Smooth muscle cell (in vitro differentiated cells): ENCODE results near the gene ATP6V1B1. TPM values are rescaled to one million over a fixed set of nuclear protein-coding genes. Genes with fewer than 3 reads are reported as not detected.
"Not testable (repeated sequence)": the region's sequence is repeated elsewhere in the genome, so short reads cannot be mapped to it uniquely, and the experiment has no call there.

Experiments
- DNase-seq: peaks from one replicate; lab custom pipeline; 2025; ENCODE audit not compliant: unreplicated experiment; lab: John Stamatoyannopoulos, UW
- H2AFZ ChIP-seq: fragments of 200-600 bp; sonication (generic); 2 replicates; pipeline ENCODE4 v1.6.0; 2016; ENCODE audit warnings: antibody characterized with exemption, low read depth, mild to moderate bottlenecking
- H3F3A ChIP-seq: fragments of 200-600 bp; sonication (generic); 2 replicates; pipeline ENCODE4 v1.6.0; 2017; ENCODE audit warnings: antibody characterized with exemption, low read depth
- H3K27ac ChIP-seq: fragments of 200-600 bp; sonication (generic); 2 replicates; pipeline ENCODE4 v1.5.1; 2016; ENCODE audit warnings: low read depth, mild to moderate bottlenecking
- H3K27me3 ChIP-seq: fragments of 200-600 bp; sonication (generic); 2 replicates; pipeline ENCODE4 v1.6.1; 2016; ENCODE audit warnings: low read depth, mild to moderate bottlenecking
- H3K36me3 ChIP-seq: fragments of 200-600 bp; sonication (generic); 2 replicates; pipeline ENCODE4 v1.5.1; 2016; ENCODE audit warnings: low read depth
- H3K4me1 ChIP-seq: fragments of 200-600 bp; sonication (generic); 2 replicates; pipeline ENCODE4 v1.5.1; 2016; ENCODE audit warnings: low read depth
- H3K4me2 ChIP-seq: fragments of 200-600 bp; sonication (generic); 2 replicates; pipeline ENCODE4 v1.6.0; 2016; ENCODE audit warnings: mild to moderate bottlenecking
- H3K4me3 ChIP-seq: fragments of 200-600 bp; sonication (generic); 2 replicates; pipeline ENCODE4 v1.5.1; 2016; ENCODE audit warnings: mild to moderate bottlenecking
- H3K79me2 ChIP-seq: fragments of 200-600 bp; sonication (generic); 2 replicates; pipeline ENCODE4 v1.6.0; 2016; ENCODE audit warnings: low read depth, mild to moderate bottlenecking
- H3K9ac ChIP-seq: fragments of 200-600 bp; sonication (generic); 2 replicates; pipeline ENCODE4 v1.6.0; 2016; ENCODE audit warnings: low read depth
- H3K9me3 ChIP-seq: fragments of 200-600 bp; sonication (generic); replicated peaks from 2 replicates; pipeline ENCODE4 v1.5.1; 2016; ENCODE audit warnings: low read depth
- H4K20me1 ChIP-seq: fragments of 200-600 bp; sonication (generic); 2 replicates; pipeline ENCODE4 v1.6.0; 2016; ENCODE audit warnings: low read depth
- CTCF ChIP-seq: fragments of 200-600 bp; sonication (generic); IDR thresholded peaks from 2 replicates; pipeline ENCODE4 v1.5.1; 2017; ENCODE audit warnings: borderline replicate concordance, mild to moderate bottlenecking, antibody characterized with exemption; ENCODE audit not compliant: insufficient read depth, poor library complexity, severe bottlenecking
- WGBS: methylation state at CpG from one replicate; pipeline ENCODE4 v1.1.7; 2016; ENCODE audit warnings: low lambda C conversion rate; 5-methylcytosine and 5-hydroxymethylcytosine counted together
- polyA plus RNA-seq: library from polyadenylated mRNA; unstranded; fragments of >200 nt; fragmentation: Nextera tagmentation; extraction: Ambion mirVana; gene quantifications from 2 replicates; pipeline ENCODE4 v1.2.1, GENCODE V29; 2016
- small RNA-seq: library from RNA; depleted of rRNA; stranded (forward); fragments of <200 nt; gene quantifications from one replicate; pipeline ENCODE3, GENCODE V24; 2014
- total RNA-seq: library from RNA; depleted of rRNA; stranded (reverse); fragments of >200 nt; gene quantifications from 2 replicates; pipeline ENCODE4 v1.2.3, GENCODE V29; 2014

ATP6V1B1 gene
- total and polyA plus RNA-seq, 2 experiments from 2014 or later: 0.59 TPM; not detected in 1

GRCh38 chr2:71006955-71007799 is 71.5 kb downstream of the ATP6V1B1 start:
- Histone ChIP-seq H3F3A (no peaks in the 10 kb centered on the region), H3K79me2 (no peaks in the 10 kb centered on the region), H3K36me3 (no peaks in the 10 kb centered on the region), H3K4me1 (peaks cover 4% of the 10 kb centered on the region), H3K27me3 (no peaks in the 10 kb centered on the region), H3K4me2 (no peak overlapping the region), H3K4me3 (no peak overlapping the region), H3K9ac (no peak overlapping the region), H3K27ac (no peak overlapping the region), H4K20me1 (no peaks in the 10 kb centered on the region), H2AFZ (no peak overlapping the region), H3K9me3 (no peaks in the 10 kb centered on the region)
- no peak for TF ChIP-seq CTCF
- no peak for DNase-seq
- WGBS: 84% methylated on average over 5 of the region's 5 CpGs

GRCh38 chr2:71008342-71008741 is 72.6 kb downstream of the ATP6V1B1 start:
- WGBS: 96% methylated on average over 13 of the region's 13 CpGs
- no peak overlapping the region for H3K27ac ChIP-seq
- H3K27me3 ChIP-seq: no peaks in the 10 kb centered on the region
- no peaks in the 10 kb centered on the region for H4K20me1 ChIP-seq
- H3K9ac ChIP-seq: no peak overlapping the region
- no peaks in the 10 kb centered on the region for H3F3A ChIP-seq
- no peaks in the 10 kb centered on the region for H3K36me3 ChIP-seq
- H2AFZ ChIP-seq: no peak overlapping the region
- H3K79me2 ChIP-seq: no peaks in the 10 kb centered on the region
- no peak for TF ChIP-seq CTCF
- DNase-seq: no peak
- no peaks in the 10 kb centered on the region for H3K9me3 ChIP-seq
- no peak overlapping the region for H3K4me3 ChIP-seq
- H3K4me1 ChIP-seq: no peaks in the 10 kb centered on the region
- no peak overlapping the region for H3K4me2 ChIP-seq

GRCh38 chr2:71011786-71012185 is 76.1 kb downstream of the ATP6V1B1 start:
- 44% methylated on average over 6 of the region's 6 CpGs for WGBS
- H3K27me3 ChIP-seq, H2AFZ ChIP-seq, H3K36me3 ChIP-seq, H3K9ac ChIP-seq, H3K4me3 ChIP-seq, DNase-seq, H3K27ac ChIP-seq, H3K79me2 ChIP-seq, H3K4me1 ChIP-seq, H3F3A ChIP-seq, H3K9me3 ChIP-seq, H4K20me1 ChIP-seq, H3K4me2 ChIP-seq: not testable (repeated sequence)

Small RNA genes within 50 kb of the gene (small RNA-seq; reads per million reads assigned to genes)
- not detected for gene RF02272
- gene RN7SL160P: not detected

Other genes with a start within 250 kb of the ATP6V1B1 start
- gene ADD2, start 167.7 kb upstream of the ATP6V1B1 start, total RNA-seq: 3.0 and 7.1 TPM in 2 replicates
- 1.9 and 4.3 TPM in 2 replicates for gene ADD2, start 167.7 kb upstream of the ATP6V1B1 start, polyA plus RNA-seq
- gene FIGLA, start 145.3 kb upstream of the ATP6V1B1 start, total RNA-seq: not detected in 2 replicates
- gene FIGLA, start 145.3 kb upstream of the ATP6V1B1 start, polyA plus RNA-seq: not detected in 2 replicates
- not detected in 2 replicates for gene CLEC4F, start 115.3 kb upstream of the ATP6V1B1 start, total RNA-seq
- not detected in 2 replicates for gene CLEC4F, start 115.3 kb upstream of the ATP6V1B1 start, polyA plus RNA-seq
- not detected in 2 replicates for gene CD207, start 100.1 kb upstream of the ATP6V1B1 start, total RNA-seq
- gene CD207, start 100.1 kb upstream of the ATP6V1B1 start, polyA plus RNA-seq: not detected in 2 replicates
- gene VAX2, start 35.3 kb upstream of the ATP6V1B1 start, total RNA-seq: 0.81 and 1.3 TPM in 2 replicates
- 1.9 and 3.3 TPM in 2 replicates for gene VAX2, start 35.3 kb upstream of the ATP6V1B1 start, polyA plus RNA-seq
- 1.9 TPM in 1 of 2 replicates, not detected in the other for gene ANKRD53, start 42.7 kb downstream of the ATP6V1B1 start, total RNA-seq
- gene ANKRD53, start 42.7 kb downstream of the ATP6V1B1 start, polyA plus RNA-seq: 1.3 and 1.7 TPM in 2 replicates
- gene TEX261, start 59.0 kb downstream of the ATP6V1B1 start, total RNA-seq: 35.2 and 43.5 TPM in 2 replicates
- 28.7 and 29.3 TPM in 2 replicates for gene TEX261, start 59.0 kb downstream of the ATP6V1B1 start, polyA plus RNA-seq
- 105 and 116 TPM in 2 replicates for gene NAGK, start 132.7 kb downstream of the ATP6V1B1 start, total RNA-seq
- gene NAGK, start 132.7 kb downstream of the ATP6V1B1 start, polyA plus RNA-seq: 135 and 191 TPM in 2 replicates
- gene MCEE, start 194.3 kb downstream of the ATP6V1B1 start, total RNA-seq: 38.4 and 46.0 TPM in 2 replicates
- gene MCEE, start 194.3 kb downstream of the ATP6V1B1 start, polyA plus RNA-seq: 52.4 and 53.9 TPM in 2 replicates
- 29.2 and 49.8 TPM in 2 replicates for gene MPHOSPH10, start 194.7 kb downstream of the ATP6V1B1 start, total RNA-seq
- gene MPHOSPH10, start 194.7 kb downstream of the ATP6V1B1 start, polyA plus RNA-seq: 27.3 and 29.4 TPM in 2 replicates